Measurements from ENCODE around the gene HDAC4.

HDAC4 gene

DNA sequence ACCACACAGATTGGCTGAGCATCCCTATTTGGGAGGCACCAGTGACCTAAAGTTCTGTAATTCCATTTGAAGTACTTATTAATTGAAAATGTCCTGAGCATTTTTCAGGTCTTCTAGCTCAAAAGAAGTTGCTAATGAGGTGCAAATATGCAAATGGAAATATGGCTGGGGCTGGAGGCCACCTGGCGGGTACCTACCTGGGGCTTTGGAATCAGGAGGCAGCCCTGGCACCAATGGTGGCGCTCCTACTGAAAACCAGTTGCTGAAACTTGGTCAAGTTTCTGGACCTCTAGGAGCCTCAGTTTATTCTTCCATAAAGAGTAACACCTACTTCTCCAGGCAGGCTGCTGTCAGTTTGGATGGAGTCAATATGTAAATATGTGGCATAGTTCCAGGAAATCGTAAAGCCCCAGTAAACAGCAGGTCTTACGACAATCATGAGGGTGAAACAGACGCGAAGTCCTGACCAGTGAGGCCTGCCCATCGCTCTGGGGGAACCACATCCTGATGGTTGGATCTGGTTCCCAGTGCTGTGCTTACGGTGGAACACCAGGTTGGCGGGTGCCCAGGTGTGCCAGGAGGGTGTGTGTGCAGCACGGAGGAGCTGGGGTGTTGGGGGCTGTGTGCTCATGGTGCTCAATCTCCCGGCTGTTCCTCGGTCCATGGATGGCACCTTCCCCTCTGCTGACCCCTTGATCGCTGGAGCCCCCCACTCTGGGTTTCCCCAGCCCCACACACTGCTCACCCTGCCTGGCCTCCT, 366.8 kb downstream of the HDAC4 start:
- DNase-seq (ENCODE audit: low read depth in 2 of 2): no peak

DNA sequence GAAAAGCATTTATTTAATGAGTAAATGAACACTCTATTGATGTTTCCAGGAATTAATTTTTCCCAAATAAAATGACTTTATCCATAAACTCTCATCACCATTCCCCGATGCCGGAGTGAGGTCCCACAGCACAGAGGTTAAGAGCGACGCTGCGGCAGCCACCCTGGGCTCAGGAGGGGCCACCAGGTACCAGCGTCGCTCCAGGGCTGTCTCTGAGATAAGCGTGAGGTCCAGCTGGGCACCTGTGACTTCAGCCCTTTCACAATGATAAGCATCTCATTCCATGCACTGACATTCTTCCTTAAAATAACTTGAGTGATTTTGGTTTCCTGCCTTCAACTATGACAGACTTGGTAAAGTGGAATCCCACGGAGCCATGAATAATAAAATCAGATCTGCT, 370.9 kb downstream of the HDAC4 start:
- DNase-seq (ENCODE audit: low read depth in 2 of 2): no peak

- DNase-seq (ENCODE audit: low read depth in 2 of 2): no peak
Observed at GRCh38 chr2:239028253-239028619, 372.6 kb downstream of the HDAC4 start.

DNA sequence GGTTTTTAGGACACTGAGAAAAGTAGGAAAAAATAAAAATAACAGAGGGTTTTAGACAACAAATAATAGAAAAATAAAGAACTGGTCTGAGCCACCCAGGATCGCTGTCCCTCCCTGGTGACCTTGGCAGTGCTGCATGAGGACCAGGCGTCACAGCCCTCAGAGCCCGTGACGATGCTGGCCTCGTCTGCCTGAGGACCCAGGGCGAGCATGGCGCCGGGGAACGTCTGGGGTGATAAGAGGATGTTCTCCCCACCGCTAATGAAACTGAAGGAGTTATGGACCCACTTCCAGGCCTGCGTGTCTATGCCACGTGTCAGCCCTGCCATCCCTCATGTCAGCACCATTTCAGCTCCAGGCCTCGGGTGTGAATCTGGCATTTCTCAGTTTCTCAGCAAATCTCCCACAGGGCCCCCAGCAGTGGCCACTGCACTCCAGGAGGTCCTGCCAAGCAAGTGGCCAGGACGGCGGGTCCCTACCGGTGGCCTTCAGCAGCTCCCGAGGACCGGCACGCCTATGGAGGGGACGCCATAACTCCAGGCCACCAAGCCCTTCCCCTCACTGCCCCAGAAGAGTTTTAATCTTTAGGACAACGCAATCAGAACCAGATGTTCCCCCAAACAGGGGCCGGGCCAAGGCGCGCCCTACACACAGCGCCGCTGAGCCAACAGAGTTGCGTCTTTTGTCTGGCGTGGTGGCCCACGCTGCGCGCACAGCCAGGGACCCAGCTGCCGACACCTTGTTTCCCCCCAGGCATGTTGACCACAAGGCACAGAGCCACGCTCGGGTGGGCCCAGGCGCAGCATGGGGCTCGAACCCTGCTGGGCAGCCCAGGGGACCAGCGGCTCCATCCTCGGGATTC, 373.2 kb downstream of the HDAC4 start:
- no peak for DNase-seq (ENCODE audit: low read depth in 2 of 2)

GRCh38 chr2:239026711-239027361, 374.0 kb downstream of the HDAC4 start:
- DNase-seq (ENCODE audit: low read depth in 2 of 2): no peak

GRCh38 chr2:239025951-239026461, 374.8 kb downstream of the HDAC4 start:
- DNase-seq (ENCODE audit: low read depth in 2 of 2): no peak

GRCh38 chr2:239025096-239025801, 375.6 kb downstream of the HDAC4 start:
- no peak for DNase-seq (ENCODE audit: low read depth in 2 of 2)

DNA sequence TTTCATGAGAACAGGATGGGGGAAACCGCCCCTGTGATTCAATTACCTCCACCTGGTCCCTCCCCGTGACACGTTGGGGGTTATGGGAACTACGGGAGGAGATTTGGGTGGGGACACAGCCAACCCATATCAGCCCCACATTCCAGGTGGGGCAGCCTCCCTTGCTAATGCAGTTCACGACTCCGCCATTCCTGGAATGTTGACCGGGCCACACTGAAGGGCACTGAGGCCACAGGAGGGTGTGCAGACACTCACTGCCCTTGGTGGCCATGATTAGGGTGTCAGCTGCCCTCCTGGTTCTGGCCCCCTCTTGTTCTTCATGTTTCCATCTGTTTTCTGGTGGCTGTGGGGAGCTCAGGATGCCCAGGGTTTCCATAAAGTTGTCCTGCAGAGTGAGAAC, 376.6 kb downstream of the HDAC4 start:
- no peak for DNase-seq (ENCODE audit: low read depth in 2 of 2)

- no peak for DNase-seq (ENCODE audit: low read depth in 2 of 2)
Observed at GRCh38 chr2:239022437-239023260, 378.2 kb downstream of the HDAC4 start.

DNA sequence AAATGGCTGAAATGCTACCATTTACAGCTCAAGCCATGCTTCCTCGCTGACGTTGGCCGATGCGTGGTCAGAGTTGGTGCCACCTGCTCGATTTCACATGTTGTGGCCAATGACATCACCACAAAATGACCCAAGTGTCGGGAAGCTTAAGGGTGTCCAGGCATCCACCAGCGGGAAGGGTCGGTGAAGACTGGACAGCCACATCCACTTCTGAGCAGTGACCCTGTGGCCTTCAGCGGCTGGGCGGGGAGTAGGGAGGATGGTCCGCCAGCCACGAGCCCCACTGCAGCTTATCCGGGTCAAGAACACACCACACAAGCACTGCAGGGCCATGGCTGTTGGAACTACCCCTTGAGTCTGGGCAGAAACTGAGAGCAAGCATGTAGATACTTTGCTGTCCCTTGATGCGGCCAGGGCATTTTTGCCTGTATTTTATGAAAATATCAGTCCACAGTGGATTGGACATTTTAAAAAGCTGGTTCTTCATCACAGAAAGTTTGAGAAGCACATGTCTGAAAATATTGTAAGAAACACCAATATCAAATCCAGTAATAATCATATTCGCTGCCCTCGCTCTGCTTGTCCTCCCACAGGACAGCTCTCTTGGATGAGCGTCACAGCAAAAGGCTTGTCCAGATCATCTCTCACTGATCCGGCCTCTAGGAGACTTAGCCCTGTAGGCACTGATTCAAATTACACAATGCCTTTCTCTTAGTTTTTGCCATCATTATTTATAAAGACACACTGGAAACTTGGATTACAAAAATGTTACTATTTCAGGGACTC, 379.0 kb downstream of the HDAC4 start:
- DNase-seq (ENCODE audit: low read depth in 2 of 2): no peak

DNA sequence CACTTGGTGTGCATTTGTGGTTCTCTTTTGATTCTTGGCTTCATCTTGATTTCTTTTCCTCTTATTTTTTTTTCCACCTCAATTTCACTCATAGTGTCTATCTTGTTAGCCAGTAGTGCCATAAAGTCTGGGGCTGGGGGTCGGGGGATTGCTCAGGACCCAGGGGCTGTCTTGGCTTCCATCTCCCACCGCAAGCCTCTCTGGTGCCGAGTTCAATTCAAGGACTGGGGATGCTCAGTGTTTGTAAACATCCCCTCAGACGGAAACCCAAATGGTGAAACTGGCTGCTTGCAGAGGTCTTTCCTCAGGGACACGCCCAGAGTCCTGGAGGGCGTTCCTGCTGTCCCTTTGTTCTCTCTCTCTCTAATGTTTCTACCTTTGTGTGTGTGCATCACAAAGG, 379.6 kb downstream of the HDAC4 start:
- DNase-seq (ENCODE audit: low read depth in 2 of 2): no peak

DNA sequence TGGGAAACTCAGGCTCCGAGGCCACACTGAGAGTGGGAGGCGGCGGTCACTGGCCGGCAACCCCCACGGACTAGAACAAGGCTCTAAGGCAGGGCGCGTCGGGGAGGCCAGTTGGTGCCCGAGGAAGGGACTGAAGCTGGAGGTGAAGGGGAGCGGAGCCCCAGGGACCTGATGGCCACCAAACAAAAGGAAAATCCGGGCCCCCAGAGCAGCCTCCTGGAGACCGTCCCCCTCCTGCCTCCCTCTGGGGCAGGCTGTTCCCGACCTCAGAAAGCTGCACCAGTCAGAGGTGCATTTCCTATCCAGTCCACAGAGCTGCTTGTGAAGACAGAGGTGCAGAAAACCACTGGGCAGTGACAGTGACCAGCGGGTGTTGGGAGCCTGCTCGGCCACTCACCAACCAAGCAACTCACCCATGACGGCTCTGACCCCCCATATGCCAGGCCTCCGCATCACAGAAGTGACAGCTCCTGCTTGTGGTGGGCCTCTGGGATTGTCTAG, 380.2 kb downstream of the HDAC4 start:
- DNase-seq (ENCODE audit: low read depth in 2 of 2): no peak

- DNase-seq (ENCODE audit: low read depth in 2 of 2): no peak
Observed at GRCh38 chr2:239019183-239019581, 381.6 kb downstream of the HDAC4 start.

- no peak for DNase-seq (ENCODE audit: low read depth in 2 of 2)
Observed at GRCh38 chr2:239018271-239019182, 382.3 kb downstream of the HDAC4 start.

- DNase-seq (ENCODE audit: low read depth in 2 of 2): no peak
Observed at GRCh38 chr2:239017491-239018098, 383.2 kb downstream of the HDAC4 start.

DNA sequence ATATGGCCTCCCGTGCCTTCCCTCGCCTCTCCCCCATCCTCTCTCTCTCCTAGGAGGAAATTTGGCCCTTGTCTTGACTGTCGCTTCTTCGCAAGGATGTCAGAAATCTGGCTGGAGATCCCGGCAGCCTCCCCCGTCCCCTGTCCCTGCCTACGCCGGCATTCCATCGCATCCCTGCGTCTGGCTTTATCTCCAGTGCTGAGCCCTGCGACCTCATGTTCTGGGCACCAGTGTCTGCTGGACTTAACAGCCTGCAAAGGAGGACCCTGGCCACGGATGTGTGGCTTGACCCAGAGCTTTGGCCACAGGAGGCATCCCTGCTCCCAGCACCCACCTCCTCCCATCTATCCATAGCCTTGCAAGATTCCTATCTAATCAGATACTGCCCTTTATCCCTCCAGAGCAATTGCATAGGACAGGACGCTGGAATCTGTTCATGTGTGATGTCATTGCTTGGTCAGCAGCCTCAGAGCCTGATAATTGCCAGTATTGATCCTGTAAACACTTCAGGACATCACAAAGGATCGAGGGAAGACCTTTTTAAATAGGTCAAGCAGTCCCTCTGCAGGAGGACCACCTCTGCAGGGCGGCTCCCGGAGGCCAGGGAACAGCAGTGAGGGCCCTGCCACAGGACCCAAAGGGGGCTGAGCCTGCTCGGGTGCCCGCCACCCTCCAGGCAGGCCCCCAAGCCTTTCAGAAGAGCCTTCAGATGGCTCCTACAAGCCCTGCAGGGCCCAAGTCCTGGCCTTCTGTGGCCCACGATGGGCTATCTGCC, 384.7 kb downstream of the HDAC4 start:
- no peak for DNase-seq (ENCODE audit: low read depth in 2 of 2)

DNA sequence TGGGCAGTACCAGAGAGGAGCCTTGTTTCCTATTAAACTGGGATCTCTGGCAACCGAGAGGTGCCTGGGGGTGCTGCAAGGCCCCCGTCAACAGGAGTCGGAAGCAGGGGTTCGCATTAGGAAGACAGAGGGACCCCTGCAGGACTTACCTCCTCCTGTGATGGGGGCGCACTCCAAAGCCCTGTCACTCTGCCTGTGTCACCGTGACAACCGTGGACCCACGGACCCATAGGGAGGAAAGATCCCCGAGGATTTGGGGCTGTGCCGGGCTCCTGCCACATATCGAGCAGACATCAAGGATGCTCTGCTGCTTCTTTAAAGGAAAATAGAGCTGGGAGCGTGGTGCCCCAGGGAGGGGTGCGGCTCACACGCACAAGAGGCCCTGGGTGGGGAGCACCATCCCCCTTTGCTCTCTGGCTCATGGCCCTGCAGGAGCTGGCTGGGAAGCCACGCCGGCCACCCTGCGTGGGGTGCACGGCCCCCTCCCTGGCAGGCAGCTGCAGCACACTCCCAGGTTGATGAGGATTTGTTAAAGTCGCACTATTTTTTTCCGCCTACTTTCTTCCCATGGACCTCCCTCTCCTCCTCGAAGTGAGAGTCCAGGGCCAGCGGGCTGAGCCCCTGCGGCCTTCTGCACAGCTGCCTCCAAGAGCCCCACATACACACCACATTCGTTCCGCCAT, 385.5 kb downstream of the HDAC4 start:
- no peak for DNase-seq (ENCODE audit: low read depth in 2 of 2)

All from activated CD4-positive, alpha-beta T cell treated with anti-CD3 and anti-CD28 coated beads for 24 hours (primary cell).